Stimulated activated CD4-positive, alpha-beta T cell treated with anti-CD3 and anti-CD28 coated beads, Interleukin-4, amount 100 ng/mL, for 24 hours (primary cell): ENCODE measurements around the gene PAH.

Experiments
- DNase-seq: peaks from one replicate; pipeline ENCODE4 v3.0.0-alpha.2; 2020

PAH gene

GRCh38 chr12:102950107-102950949 is 33.3 kb upstream of the PAH start:
- DNase-seq = no peak

- DNase-seq = peak; percentile 49
These were observed 31.9 kb upstream of the PAH start for GRCh38 chr12:102948941-102949352.

GRCh38 chr12:102946042-102946441 is 29.0 kb upstream of the PAH start:
- no peak for DNase-seq

GRCh38 chr12:102939670-102940222 is 22.7 kb upstream of the PAH start:
- DNase-seq = no peak

GRCh38 chr12:102939059-102939458 is 22.0 kb upstream of the PAH start:
- no peak for DNase-seq

GRCh38 chr12:102933168-102933567 is 16.1 kb upstream of the PAH start:
- DNase-seq = no peak

GRCh38 chr12:102927220-102927619 is 10.2 kb upstream of the PAH start:
- no peak for DNase-seq

GRCh38 chr12:102921240-102921639 is 4.2 kb upstream of the PAH start:
- DNase-seq = no peak

- DNase-seq = no peak
These were observed 3.2 kb upstream of the PAH start for GRCh38 chr12:102920271-102920670.

- no peak for DNase-seq
These were observed 1.8 kb upstream of the PAH start for GRCh38 chr12:102918840-102919239.

GRCh38 chr12:102916252-102917025 is 605 bp downstream of the PAH start:
- no peak for DNase-seq

GRCh38 chr12:102913453-102914226 is 3.4 kb downstream of the PAH start:
- no peak for DNase-seq

- no peak for DNase-seq
These were observed 4.8 kb downstream of the PAH start for GRCh38 chr12:102912258-102912657.

GRCh38 chr12:102911320-102911719 is 5.7 kb downstream of the PAH start:
- DNase-seq = no peak

- no peak for DNase-seq
These were observed 6.3 kb downstream of the PAH start for GRCh38 chr12:102910792-102911191.

GRCh38 chr12:102910137-102910536 is 6.9 kb downstream of the PAH start:
- no peak for DNase-seq

- no peak for DNase-seq
These were observed 9.1 kb downstream of the PAH start for GRCh38 chr12:102907918-102908317.

GRCh38 chr12:102905229-102905628 is 11.8 kb downstream of the PAH start:
- DNase-seq = no peak

- DNase-seq = no peak
These were observed 13.6 kb downstream of the PAH start for GRCh38 chr12:102903337-102904007.

GRCh38 chr12:102902093-102902492 is 15.0 kb downstream of the PAH start:
- no peak for DNase-seq

- no peak for DNase-seq
These were observed 16.7 kb downstream of the PAH start for GRCh38 chr12:102900389-102900788.

- no peak for DNase-seq
These were observed 21.0 kb downstream of the PAH start for GRCh38 chr12:102896067-102896466.

GRCh38 chr12:102891756-102892155 is 25.3 kb downstream of the PAH start:
- DNase-seq = no peak
